ENCODE results near the gene MRPL46. TPM values are rescaled to one million over a fixed set of nuclear protein-coding genes. Genes with fewer than 3 reads are reported as not detected.
A peak's percentile ranks its signal among the peaks of the same experiment; 100 is the strongest.

Gene MRPL46
- total and polyA plus RNA-seq, 2 donors (not counting 3 experiments of a cell fraction or from before 2014, with no cell fraction given) = 24.5 to 30.9 TPM

- H3K9me1 ChIP-seq (replicated peaks; ENCODE audit: control insufficient read depth, extremely low read depth, insufficient read depth, low read length) = no peaks in the 10 kb centered on the region
- H4K20me1 ChIP-seq (replicated peaks; ENCODE audit: control insufficient read depth, extremely low read depth, insufficient read depth, low read length) = no peaks in the 10 kb centered on the region
- POLR2A ChIA-PET = no interaction called here
- no peak overlapping the region for H3K4me3 ChIP-seq (replicated peaks in 1 of 3; ENCODE audit: insufficient read depth in 1 of 3, low read depth in 1 of 3, low read length in 3 of 3)
- TF ChIP-seq EZH2 (IDR thresholded peaks at IDR 0.05; ENCODE audit: borderline replicate concordance, low read depth, low read length, severe bottlenecking) = no peak
- no peak for TF ChIP-seq POLR2A (IDR thresholded peaks at IDR 0.05; ENCODE audit: low read depth, low read length)
- peak; percentile 80 to 83 for TF ChIP-seq CTCF (IDR thresholded peaks at IDR 0.05; ENCODE audit: extremely low read depth in 1 of 2, insufficient read depth in 1 of 2, low read depth in 1 of 2, low read length in 2 of 2)
- TF ChIP-seq GATA2 (IDR thresholded peaks at IDR 0.05; ENCODE audit: insufficient read depth, insufficient read length, low read depth, low read length) = no peak
- TF ChIP-seq FOS (IDR thresholded peaks at IDR 0.05; ENCODE audit: borderline replicate concordance, insufficient read depth, low read length) = no peak
- intact Hi-C loops (cut with micrococcal nuclease) = loop anchor here (1.0 to 10.0 kb wide), 3 partner anchors 115 to 206 kb away; no protein-coding TSS in a partner anchor
- no peaks in the 10 kb centered on the region for H3K9me3 ChIP-seq (replicated peaks; ENCODE audit: control insufficient read depth, insufficient read depth, low read length)
- H3K4me2 ChIP-seq (ENCODE audit: insufficient read depth, low read length) = no peak overlapping the region
- H3K79me2 ChIP-seq (ENCODE audit: control insufficient read depth, insufficient read depth, low read length) = no peaks in the 10 kb centered on the region
- CTCF ChIA-PET = interaction anchor here (0.6 to 2.3 kb wide), 14 partner anchors 9 to 207 kb away, joined by 3 to 10 read pairs (median 4); partner anchors contain the start of genes MRPL46 and MRPS11
- H3K36me3 ChIP-seq (ENCODE audit: control insufficient read depth in 2 of 2, extremely low read depth in 1 of 2, insufficient read depth in 2 of 2, low read length in 2 of 2) = no peaks in the 10 kb centered on the region
- H3K27ac ChIP-seq (ENCODE audit: insufficient read depth, low read depth, low read length) = no peak overlapping the region
- BruUV-seq (replicated peaks) = no TSS peak
- dilution Hi-C loops (cut with MboI; ENCODE audit: extremely low pct_ligation_motif_present, low sequenced_read_pairs) = no loop called here
- H3K9ac ChIP-seq (replicated peaks; ENCODE audit: extremely low read depth, insufficient read depth, low read length) = no peak overlapping the region
- H3K27me3 ChIP-seq (ENCODE audit: control insufficient read depth in 2 of 2, insufficient read depth in 2 of 2, low read length in 2 of 2) = no peaks in the 10 kb centered on the region
- no peak overlapping the region for H2AFZ ChIP-seq (ENCODE audit: low read depth, low read length)
- FAIRE-seq (peak; percentile 75), DNase-seq (ENCODE audit: low read depth, low spot score) (peak; percentile 61)
- peaks cover 14% of the 10 kb centered on the region for H3K4me1 ChIP-seq (ENCODE audit: control insufficient read depth, extremely low read depth, insufficient read depth, low read length)
Observed at GRCh38 chr15:88450125-88450798, 16.9 kb downstream of the MRPL46 start.

All from endothelial cell of umbilical vein (primary cell).